ENCODE data around the gene SMIM10L2A.
A peak's percentile ranks its signal among the peaks of the same experiment; 100 is the strongest.
"Not testable (repeated sequence)": the region's sequence is repeated elsewhere in the genome, so short reads cannot be mapped to it uniquely, and the experiment has no call there.

The SMIM10L2A gene

DNA sequence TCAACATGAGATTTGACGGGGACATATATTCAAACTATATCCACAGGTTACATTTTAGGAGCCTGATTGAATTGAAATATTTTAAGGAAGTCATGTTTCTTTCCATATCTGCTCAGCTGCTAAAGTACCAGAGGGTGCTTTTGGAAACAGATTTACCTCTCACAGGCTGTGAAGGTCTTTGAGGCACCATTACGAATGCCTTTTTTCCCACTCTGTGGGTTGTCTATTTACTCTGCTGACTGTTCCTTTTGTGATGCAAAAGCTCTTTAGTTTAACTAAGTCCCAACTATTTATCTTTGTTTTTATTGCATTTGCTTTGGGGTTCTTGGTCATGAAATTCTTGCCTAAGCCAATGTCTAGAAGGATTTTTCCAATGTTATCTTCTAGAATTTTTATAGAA is 40.0 kb downstream of the SMIM10L2A start:
- not testable (repeated sequence) for DNase-seq

DNA sequence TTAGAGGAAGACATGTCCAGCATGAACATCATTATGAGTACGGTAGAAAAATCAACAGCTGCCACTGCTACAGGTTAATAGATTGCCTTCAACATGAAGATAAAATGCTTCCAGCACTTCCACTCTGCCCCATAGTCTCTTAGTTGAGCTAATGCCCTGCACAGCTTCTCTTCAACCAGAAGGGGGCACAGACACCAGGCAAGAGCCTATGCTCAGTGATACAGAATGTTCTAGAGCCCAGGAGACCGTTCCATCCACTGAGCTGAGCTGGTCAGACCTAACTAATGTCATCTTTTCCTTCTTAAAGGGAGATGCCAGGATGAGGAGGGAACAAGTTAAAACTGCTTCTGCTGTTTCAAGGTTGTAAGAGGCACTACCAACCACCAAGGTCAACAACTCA is 42.2 kb downstream of the SMIM10L2A start:
- DNase-seq, result no peak

DNA sequence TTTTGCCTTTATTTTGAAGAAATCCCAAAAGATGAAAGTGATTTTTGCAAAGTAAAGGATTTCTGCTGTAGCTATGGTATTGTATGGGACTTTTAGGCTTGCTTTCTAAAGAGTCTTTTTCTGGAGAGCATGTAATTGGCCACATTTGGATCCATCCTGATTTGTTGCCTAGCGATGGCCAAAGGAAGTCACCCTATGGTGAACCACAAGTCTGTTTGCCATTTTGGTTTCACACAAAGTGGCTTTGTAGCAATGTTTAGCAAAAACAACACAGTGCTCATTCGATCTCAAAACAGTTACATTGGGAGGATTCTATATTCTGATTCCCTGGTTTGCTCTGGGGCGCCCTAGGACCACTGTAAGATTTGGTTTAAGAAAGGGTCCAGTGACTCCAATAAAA is 54.6 kb downstream of the SMIM10L2A start:
- no peak for DNase-seq

GRCh38 chrX:135477576-135477975 is 55.8 kb downstream of the SMIM10L2A start:
- peak; percentile 74 for DNase-seq
